GM10266 (cell line): ENCODE measurements around the gene PPARG.
"Not testable (repeated sequence)": the region's sequence is repeated elsewhere in the genome, so short reads cannot be mapped to it uniquely, and the experiment has no call there.

Source experiments
- DNase-seq: peaks from one replicate; pipeline ENCODE4 v3.0.0; 2012; ENCODE audit errors: extremely low spot score
- CTCF ChIP-seq: IDR thresholded peaks from 2 replicates; pipeline ENCODE4 v1.5.1; 2012; ENCODE audit warnings: mild to moderate bottlenecking, low read depth; ENCODE audit not compliant: control insufficient read depth, insufficient read depth; ENCODE audit errors: missing control alignments

PPARG gene

GRCh38 chr3:12473511-12473910 is 184.6 kb downstream of the PPARG start:
- DNase-seq = no peak
- TF ChIP-seq CTCF = no peak

GRCh38 chr3:12476238-12476897 is 187.5 kb downstream of the PPARG start:
- no peak for TF ChIP-seq CTCF
- DNase-seq = no peak

GRCh38 chr3:12477256-12477655 is 188.4 kb downstream of the PPARG start:
- DNase-seq = no peak

GRCh38 chr3:12478326-12478725 is 189.5 kb downstream of the PPARG start:
- no peak for DNase-seq
- no peak for TF ChIP-seq CTCF

More at GRCh38 chr3:12477256-12477655, 188.4 kb downstream of the PPARG start:
- no peak for TF ChIP-seq CTCF

- DNase-seq = not testable (repeated sequence)
Observed at GRCh38 chr3:12479198-12479597, 190.3 kb downstream of the PPARG start.

GRCh38 chr3:12479919-12480427 is 191.1 kb downstream of the PPARG start:
- peak; percentile 65 for DNase-seq
- TF ChIP-seq CTCF = peak; percentile 73

GRCh38 chr3:12483410-12483809 is 194.5 kb downstream of the PPARG start:
- no peak for DNase-seq

More at GRCh38 chr3:12483410-12483809, 194.5 kb downstream of the PPARG start:
- TF ChIP-seq CTCF = no peak
